Neural cell (in vitro differentiated cells): ENCODE measurements around the gene DOCK9. TPM values are rescaled to one million over a fixed set of nuclear protein-coding genes. Genes with fewer than 3 reads are reported as not detected.

Experiments
- H2AFZ ChIP-seq: fragments of 200-600, 300-800 bp; sonication (generic), shearing (Covaris generic); 2 replicates; pipeline ENCODE4 v1.6.0; 2014; ENCODE audit warnings: low read depth, mild to moderate bottlenecking, antibody characterized with exemption, low read length, moderate library complexity
- H3F3A ChIP-seq: fragments of 200-600 bp; shearing (Covaris generic); 2 replicates; pipeline ENCODE4 v1.6.1; 2016; ENCODE audit warnings: mild to moderate bottlenecking, moderate library complexity, mixed read lengths, antibody characterized with exemption, low read length; ENCODE audit not compliant: insufficient read depth, poor library complexity, severe bottlenecking
- H3K27ac ChIP-seq: fragments of 200-600, 300-800 bp; sonication (generic), shearing (Covaris generic); 2 replicates; pipeline ENCODE4 v1.5.1; 2014; ENCODE audit warnings: mild to moderate bottlenecking, low read length, moderate library complexity
- H3K27me3 ChIP-seq: fragments of 300-800, 200-600 bp; sonication (generic), shearing (Covaris generic); 2 replicates; pipeline ENCODE4 v1.6.0; 2014; ENCODE audit warnings: mild to moderate bottlenecking, low read depth, low read length, moderate library complexity; ENCODE audit not compliant: insufficient read depth
- H3K36me3 ChIP-seq: fragments of 300-800, 200-600 bp; sonication (generic), shearing (Covaris generic); 2 replicates; pipeline ENCODE4 v1.5.1; 2014; ENCODE audit warnings: mild to moderate bottlenecking, antibody characterized with exemption, low read length, moderate library complexity; ENCODE audit not compliant: insufficient read depth
- H3K4me2 ChIP-seq: fragments of 300-800, 200-600 bp; sonication (generic), shearing (Covaris generic); 2 replicates; pipeline ENCODE4 v1.6.0; 2014; ENCODE audit warnings: mild to moderate bottlenecking, low read length
- H3K4me3 ChIP-seq: fragments of 300-800, 200-600 bp; sonication (generic), shearing (Covaris generic); 2 replicates; pipeline ENCODE4 v1.5.1; 2014; ENCODE audit warnings: mild to moderate bottlenecking, low read length, moderate library complexity
- H3K79me2 ChIP-seq: fragments of 200-600 bp; shearing (Covaris generic); replicated peaks from 2 replicates; pipeline ENCODE4 v1.6.0; 2014; ENCODE audit warnings: mild to moderate bottlenecking, low read length, moderate library complexity; ENCODE audit not compliant: insufficient read depth
- H3K9ac ChIP-seq: fragments of 300-800, 200-600 bp; sonication (generic), shearing (Covaris generic); 2 replicates; pipeline ENCODE4 v1.6.1; 2016; ENCODE audit warnings: mild to moderate bottlenecking, low read length, mixed read lengths
- H3K9me2 ChIP-seq: fragments of 200-600 bp; shearing (Covaris generic); 2 replicates; pipeline ENCODE4 v1.6.1; 2016; ENCODE audit warnings: mild to moderate bottlenecking, low read length, mixed read lengths; ENCODE audit not compliant: insufficient read depth
- H3K9me3 ChIP-seq: fragments of 200-600, 300-800 bp; sonication (generic), shearing (Covaris generic); 2 replicates; pipeline ENCODE4 v1.6.1; 2016; ENCODE audit warnings: mild to moderate bottlenecking, mixed run types, low read length, moderate library complexity, mixed read lengths
- H4K20me1 ChIP-seq: fragments of 200-600 bp; shearing (Covaris generic); 2 replicates; pipeline ENCODE4 v1.6.1; 2016; ENCODE audit warnings: mild to moderate bottlenecking, mixed run types; ENCODE audit not compliant: insufficient read depth
- CTCF ChIP-seq: fragments of 450-650 bp; IDR thresholded peaks from 2 replicates; pipeline ENCODE4 v1.5.1; 2014; ENCODE audit warnings: antibody characterized with exemption, mild to moderate bottlenecking, moderate library complexity; ENCODE audit not compliant: poor library complexity, severe bottlenecking
- EP300 ChIP-seq: fragments of 450-650 bp; conservative IDR thresholded peaks from 2 replicates; pipeline ENCODE4 v1.6.1; 2014; ENCODE audit warnings: antibody characterized with exemption, mild to moderate bottlenecking, moderate library complexity; ENCODE audit not compliant: poor library complexity, severe bottlenecking
- EZH2 ChIP-seq: fragments of 200-600, 300-800 bp; shearing (Covaris generic), sonication (generic); IDR thresholded peaks from 2 replicates; pipeline ENCODE4 v1.6.1; 2014; ENCODE audit warnings: antibody characterized with exemption, low read length, borderline replicate concordance, mild to moderate bottlenecking; ENCODE audit not compliant: insufficient read depth, poor library complexity, severe bottlenecking
- MXI1 ChIP-seq: fragments of 450-650 bp; conservative IDR thresholded peaks from 2 replicates; pipeline ENCODE4 v1.6.1; 2014; ENCODE audit warnings: antibody characterized with exemption, mild to moderate bottlenecking; ENCODE audit not compliant: poor library complexity, severe bottlenecking
- POLR2AphosphoS5 ChIP-seq: IDR thresholded peaks from 2 replicates; pipeline ENCODE4 v1.6.1; 2012
- RAD21 ChIP-seq: fragments of 450-650 bp; conservative IDR thresholded peaks from 2 replicates; pipeline ENCODE4 v1.6.1; 2014; ENCODE audit warnings: antibody characterized with exemption, mild to moderate bottlenecking, moderate library complexity
- REST ChIP-seq: IDR thresholded peaks from 2 replicates; pipeline ENCODE4 v1.6.1; 2012; ENCODE audit warnings: borderline replicate concordance
- SMC3 ChIP-seq: fragments of 450-650 bp; conservative IDR thresholded peaks from 2 replicates; pipeline ENCODE4 v1.6.1; 2014; ENCODE audit warnings: antibody characterized with exemption, mild to moderate bottlenecking, moderate library complexity; ENCODE audit not compliant: poor library complexity
- TAF1 ChIP-seq: IDR thresholded peaks from 2 replicates; pipeline ENCODE4 v1.6.1; 2012; ENCODE audit warnings: low read depth
- polyA plus RNA-seq: library from polyadenylated mRNA; depleted of rRNA; stranded (reverse); fragments of >200 nt; gene quantifications from 2 replicates; pipeline ENCODE4 v1.2.3, GENCODE V29; 2014

DOCK9 gene
- polyA plus RNA-seq, 1 donor from 2014 or later, result 11.4 TPM

- Histone ChIP-seq H3K9me2 (no peaks in the 10 kb centered on the region), H3K9me3 (no peaks in the 10 kb centered on the region), H3K4me3 (no peak overlapping the region), H3F3A (no peaks in the 10 kb centered on the region), H3K36me3 (no peaks in the 10 kb centered on the region), H2AFZ (no peak overlapping the region), H4K20me1 (no peaks in the 10 kb centered on the region), H3K27me3 (no peaks in the 10 kb centered on the region), H3K9ac (no peak overlapping the region), H3K27ac (no peak overlapping the region), H3K4me2 (no peak overlapping the region), H3K79me2 (no peaks in the 10 kb centered on the region)
- TF ChIP-seq EZH2 (no peak), POLR2AphosphoS5 (no peak), TAF1 (no peak), REST (no peak), MXI1 (no peak), RAD21 (no peak), CTCF (no peak), EP300 (no peak), SMC3 (no peak)
These were observed 80.2 kb downstream of the DOCK9 start for GRCh38 chr13:98897706-98898105.

GRCh38 chr13:98896868-98897144 is 81.1 kb downstream of the DOCK9 start:
- no peak for TF ChIP-seq SMC3
- no peak for TF ChIP-seq POLR2AphosphoS5
- no peak for TF ChIP-seq RAD21
- no peak for TF ChIP-seq MXI1
- no peak for TF ChIP-seq CTCF
- no peak for TF ChIP-seq TAF1
- TF ChIP-seq REST, result no peak
- TF ChIP-seq EP300, result no peak
- no peak for TF ChIP-seq EZH2
- H3K79me2 ChIP-seq, result no peaks in the 10 kb centered on the region
- no peak overlapping the region for H3K9ac ChIP-seq
- H3K36me3 ChIP-seq, result no peaks in the 10 kb centered on the region
- no peaks in the 10 kb centered on the region for H3K9me3 ChIP-seq
- no peaks in the 10 kb centered on the region for H3K9me2 ChIP-seq
- no peaks in the 10 kb centered on the region for H3K27me3 ChIP-seq
- no peak overlapping the region for H3K27ac ChIP-seq
- no peak overlapping the region for H2AFZ ChIP-seq
- H3K4me3 ChIP-seq, result no peak overlapping the region
- H4K20me1 ChIP-seq, result no peaks in the 10 kb centered on the region
- H3F3A ChIP-seq, result no peaks in the 10 kb centered on the region
- H3K4me2 ChIP-seq, result no peak overlapping the region
